ENCODE results near the gene RHBDF1.

GRCh38 chr16:72561-73548 lies at the start of gene RHBDF1:
- peak; percentile 92 for TF ChIP-seq ZFP3 (CRISPR knock-in tag; IDR thresholded peaks at IDR 0.05)
- no peak for TF ChIP-seq PPARA (CRISPR knock-in tag; IDR thresholded peaks at IDR 0.05; ENCODE audit: borderline replicate concordance)
